Prostate gland (tissue), 2 donors: ENCODE results near the gene ARGLU1. TPM values are rescaled to one million over a fixed set of nuclear protein-coding genes. Genes with fewer than 3 reads are reported as not detected.

Experiments used
- DNase-seq: peaks from one replicate; pipeline ENCODE4 v3.0.0-alpha.2; 2019; ENCODE audit warnings: low spot score
- H3K27ac ChIP-seq, 2 donors: fragments of 200-600 bp; sonication (generic); 2 replicates each; pipeline ENCODE4 v1.5.1; 2017 to 2019
- H3K27me3 ChIP-seq: fragments of 200-600 bp; sonication (generic); replicated peaks from 2 replicates; pipeline ENCODE4 v1.5.1; 2019; ENCODE audit not compliant: insufficient read depth
- H3K36me3 ChIP-seq, 2 donors: fragments of 200-600 bp; sonication (generic); 1 replicate in 1 of 2; 2 replicates in 1 of 2; pipeline versions ENCODE4 v1.5.1 to v1.8.1; 2017 to 2019
- H3K4me1 ChIP-seq: fragments of 200-600 bp; sonication (generic); replicated peaks from 2 replicates; pipeline ENCODE4 v1.5.1; 2019
- H3K4me3 ChIP-seq, 2 donors: fragments of 200-600 bp; sonication (generic); 2 replicates each; pipeline ENCODE4 v1.5.1; 2017 to 2019
- H3K9me3 ChIP-seq: fragments of 200-600 bp; sonication (generic); 2 replicates; pipeline ENCODE4 v1.5.1; 2017
- POLR2A ChIP-seq: fragments of 450-650 bp; IDR thresholded peaks from one replicate; pipeline ENCODE4 v1.6.1; 2016; ENCODE audit warnings: antibody characterized with exemption, mild to moderate bottlenecking
- POLR2AphosphoS5 ChIP-seq: sonication (generic); formaldehyde crosslinking; IDR thresholded peaks from one replicate; pipeline ENCODE4 v1.6.1; 2017; ENCODE audit warnings: antibody characterized with exemption
- WGBS: methylation state at CpG from one replicate; pipeline ENCODE4 v1.1.5; 2018; 5-methylcytosine and 5-hydroxymethylcytosine counted together
- intact Hi-C: fragments of 100-400 bp; cut with DNase I; formaldehyde crosslinking; loops from one replicate; pipeline ENCODE4 v1.14.2; 2022
- total RNA-seq, 2 donors: library from RNA; depleted of rRNA; stranded (reverse); fragments of >200 nt; gene quantifications; one replicate each; pipeline ENCODE4 v1.1.0, GENCODE V29; 2016
- TF ChIP-seq, protein P1 (sequence below), 4 experiments: fragments of 200-600 bp in 2 of 4; fragments of 450-650 bp in 2 of 4; sonication (generic) in 2 of 4; IDR thresholded peaks; 1 replicate in 3 of 4; 2 replicates in 1 of 4; pipeline ENCODE4 v1.5.1; 2016 to 2019; ENCODE audit warnings: antibody characterized with exemption in 4 of 4, mild to moderate bottlenecking in 2 of 4, moderate library complexity in 2 of 4

The ARGLU1 gene
- total RNA-seq, 2 donors from 2014 or later: 52.1 to 95.9 TPM

DNA sequence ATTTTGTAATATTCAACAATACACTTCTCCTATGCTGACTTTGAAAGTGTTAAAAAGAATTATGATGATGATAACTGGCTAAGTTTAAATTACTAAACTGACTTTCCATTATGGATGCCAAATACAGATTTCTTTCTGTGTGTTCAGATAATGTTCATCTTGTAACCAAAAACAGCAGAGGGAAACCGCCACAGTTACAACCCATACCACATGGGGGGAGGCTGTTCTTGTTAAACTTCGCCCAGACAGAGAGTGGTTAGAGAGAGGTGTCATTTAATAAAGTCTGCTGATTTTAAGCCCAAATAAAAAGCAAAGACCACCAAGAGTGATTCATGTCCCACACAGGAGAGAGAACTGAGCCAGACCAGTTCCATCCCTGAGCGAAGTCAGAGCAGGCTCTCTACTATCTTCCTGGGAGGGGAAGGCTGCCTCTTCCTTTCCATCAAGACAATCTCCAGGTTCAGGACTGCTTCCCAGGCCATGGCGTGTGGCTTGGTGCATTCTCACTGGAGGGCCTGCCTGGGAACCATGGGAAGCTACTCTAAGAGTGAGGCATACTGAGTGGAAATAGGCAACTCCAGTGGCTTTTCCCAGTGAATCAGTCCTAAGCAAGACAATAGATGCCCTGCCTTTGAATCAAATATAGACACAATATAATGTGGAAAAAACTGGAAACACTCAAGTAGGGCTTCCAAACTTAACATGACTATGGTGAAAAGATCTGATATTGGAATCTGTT lies 50.7 kb downstream of the ARGLU1 start:
- DNase-seq: no peak
- no peaks in the 10 kb centered on the region for H3K27me3 ChIP-seq
- TF ChIP-seq POLR2A (no peak), POLR2AphosphoS5 (no peak)
- TF ChIP-seq, protein P1, sequence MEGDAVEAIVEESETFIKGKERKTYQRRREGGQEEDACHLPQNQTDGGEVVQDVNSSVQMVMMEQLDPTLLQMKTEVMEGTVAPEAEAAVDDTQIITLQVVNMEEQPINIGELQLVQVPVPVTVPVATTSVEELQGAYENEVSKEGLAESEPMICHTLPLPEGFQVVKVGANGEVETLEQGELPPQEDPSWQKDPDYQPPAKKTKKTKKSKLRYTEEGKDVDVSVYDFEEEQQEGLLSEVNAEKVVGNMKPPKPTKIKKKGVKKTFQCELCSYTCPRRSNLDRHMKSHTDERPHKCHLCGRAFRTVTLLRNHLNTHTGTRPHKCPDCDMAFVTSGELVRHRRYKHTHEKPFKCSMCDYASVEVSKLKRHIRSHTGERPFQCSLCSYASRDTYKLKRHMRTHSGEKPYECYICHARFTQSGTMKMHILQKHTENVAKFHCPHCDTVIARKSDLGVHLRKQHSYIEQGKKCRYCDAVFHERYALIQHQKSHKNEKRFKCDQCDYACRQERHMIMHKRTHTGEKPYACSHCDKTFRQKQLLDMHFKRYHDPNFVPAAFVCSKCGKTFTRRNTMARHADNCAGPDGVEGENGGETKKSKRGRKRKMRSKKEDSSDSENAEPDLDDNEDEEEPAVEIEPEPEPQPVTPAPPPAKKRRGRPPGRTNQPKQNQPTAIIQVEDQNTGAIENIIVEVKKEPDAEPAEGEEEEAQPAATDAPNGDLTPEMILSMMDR (IDR thresholded peaks at IDR 0.05): no peak
- WGBS: 81% methylated on average over 4 of the region's 4 CpGs
- intact Hi-C loops: no loop called here
- H3K36me3 ChIP-seq: no peaks in the 10 kb centered on the region
- H3K9me3 ChIP-seq: no peaks in the 10 kb centered on the region
- H3K4me3 ChIP-seq: no peak overlapping the region
- no peaks in the 10 kb centered on the region for H3K4me1 ChIP-seq
- H3K27ac ChIP-seq: no peak overlapping the region

DNA sequence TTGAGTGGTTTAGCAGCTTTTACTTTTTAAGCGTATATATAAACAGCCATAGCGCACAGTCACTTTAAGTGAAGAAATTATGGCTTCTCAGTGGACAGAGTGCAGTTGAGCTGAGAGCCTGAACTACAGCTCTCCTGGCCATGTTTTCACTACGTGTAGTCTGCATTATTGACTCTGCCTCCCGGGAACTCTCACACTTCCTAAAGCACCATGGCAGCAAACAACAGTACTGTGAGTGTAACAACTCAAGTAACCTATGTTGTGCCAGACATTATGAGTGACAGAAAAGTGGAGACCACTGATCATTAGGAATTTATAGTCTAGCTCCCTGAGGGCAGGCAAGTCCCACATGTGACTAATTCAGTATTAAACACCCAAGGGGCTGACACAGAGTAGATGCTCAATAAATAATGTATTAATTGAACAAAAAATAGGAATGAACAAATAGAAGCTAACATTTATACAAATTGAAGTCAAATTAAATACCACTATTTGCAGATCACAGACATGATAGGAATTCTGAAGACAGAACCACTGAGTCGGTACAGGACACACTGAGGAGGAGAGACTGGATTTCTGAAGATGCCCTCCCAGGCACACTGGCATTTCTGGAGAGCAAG lies 52.2 kb downstream of the ARGLU1 start:
- Histone ChIP-seq H3K36me3 (no peaks in the 10 kb centered on the region), H3K4me1 (no peaks in the 10 kb centered on the region), H3K4me3 (no peak overlapping the region), H3K27me3 (no peaks in the 10 kb centered on the region), H3K9me3 (no peaks in the 10 kb centered on the region), H3K27ac (no peak overlapping the region)
- intact Hi-C loops: no loop called here
- WGBS: 86% methylated on average over 5 of the region's 5 CpGs
- TF ChIP-seq POLR2AphosphoS5 (no peak), POLR2A (no peak)
- TF ChIP-seq, protein P1 (IDR thresholded peaks at IDR 0.05): no peak
- DNase-seq: no peak

DNA sequence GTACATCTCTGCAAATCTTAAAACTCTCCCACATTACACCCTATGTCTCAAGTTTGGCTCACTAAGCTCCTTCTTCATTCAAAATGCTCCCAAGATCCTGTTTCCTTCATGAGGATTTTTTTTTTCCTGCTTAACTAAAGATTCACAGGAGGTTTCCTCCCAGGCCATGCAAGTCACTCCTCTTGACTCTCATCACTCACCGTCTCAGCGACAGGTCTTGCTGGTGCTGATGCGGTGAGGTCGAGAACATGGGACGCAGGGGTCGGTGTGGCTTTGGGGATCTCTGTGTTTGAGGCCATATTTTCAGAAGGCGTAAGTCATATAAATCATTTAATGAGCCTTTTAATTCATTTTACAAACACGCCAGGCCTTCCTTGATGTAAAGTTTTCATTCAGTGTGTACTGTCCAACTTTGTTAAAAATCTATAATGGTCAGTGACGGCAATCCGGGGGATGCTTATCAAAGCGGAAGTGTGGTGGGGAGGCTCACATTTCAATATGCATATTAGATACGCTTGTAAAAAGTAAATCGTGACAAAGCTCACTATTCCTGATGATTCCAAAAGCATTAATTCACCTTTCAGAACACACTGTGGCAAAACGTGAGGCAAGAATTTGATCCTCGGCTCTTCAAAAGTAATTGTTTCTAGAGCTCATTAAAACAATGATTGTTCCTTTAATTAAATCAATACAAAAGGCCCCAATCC lies 52.9 kb downstream of the ARGLU1 start:
- Histone ChIP-seq H3K4me1 (no peaks in the 10 kb centered on the region), H3K36me3 (no peaks in the 10 kb centered on the region), H3K27ac (no peak overlapping the region), H3K9me3 (no peaks in the 10 kb centered on the region), H3K4me3 (no peak overlapping the region), H3K27me3 (no peaks in the 10 kb centered on the region)
- TF ChIP-seq POLR2AphosphoS5 (no peak), POLR2A (no peak)
- TF ChIP-seq, protein P1 (IDR thresholded peaks at IDR 0.05): no peak
- DNase-seq: no peak
- 90% methylated on average over 15 of the region's 15 CpGs for WGBS
- intact Hi-C loops: no loop called here

DNA sequence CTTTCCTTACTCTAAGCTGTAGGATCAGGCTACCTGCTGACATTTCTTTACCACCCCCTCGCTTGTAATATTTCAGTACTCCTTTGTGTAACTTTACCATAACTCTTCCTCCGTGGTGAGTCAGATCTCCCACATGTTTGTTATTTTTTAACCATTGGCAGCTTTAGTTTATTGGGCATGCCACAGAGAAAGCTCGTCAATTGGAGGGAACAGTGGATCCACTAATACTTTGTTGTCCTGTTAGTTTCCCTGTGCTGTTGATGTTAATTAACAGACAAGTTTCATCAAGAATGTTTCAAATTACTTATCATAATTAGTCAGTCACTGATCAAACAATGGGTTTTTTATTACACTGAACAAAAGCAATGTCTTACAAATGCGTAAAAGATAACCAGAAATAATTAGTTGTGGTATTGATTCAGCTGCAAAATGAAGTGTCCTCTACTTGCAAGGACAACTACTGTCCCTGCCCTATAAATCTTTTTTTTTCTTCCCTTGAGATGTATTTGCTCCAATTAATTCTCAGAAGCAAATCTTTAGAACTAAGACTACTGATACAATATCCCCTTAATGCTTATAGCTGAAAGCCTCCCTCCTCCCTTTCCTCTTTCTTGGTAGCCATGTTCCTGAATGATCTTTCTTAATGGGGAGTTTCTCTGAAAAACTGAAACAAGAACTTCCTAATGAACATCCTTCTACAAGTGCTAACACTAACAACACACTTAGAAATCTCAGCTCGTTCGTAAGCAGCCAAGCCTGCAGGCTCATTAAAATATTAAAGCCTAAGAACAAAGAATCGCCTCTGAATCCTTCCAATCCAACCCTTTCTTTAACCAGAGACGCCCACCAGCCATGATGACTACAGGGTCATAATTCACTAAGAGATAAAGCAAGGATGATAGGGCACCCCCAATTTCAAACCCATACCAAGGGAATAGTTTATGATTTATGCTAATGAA lies 54.6 kb downstream of the ARGLU1 start:
- Histone ChIP-seq H3K4me3 (no peak overlapping the region), H3K4me1 (no peaks in the 10 kb centered on the region), H3K27me3 (no peaks in the 10 kb centered on the region), H3K36me3 (no peaks in the 10 kb centered on the region), H3K9me3 (no peaks in the 10 kb centered on the region), H3K27ac (no peak overlapping the region)
- no peak for DNase-seq
- 51% methylated on average over 8 of the region's 8 CpGs for WGBS
- no peak for TF ChIP-seq POLR2A
- intact Hi-C loops: no loop called here
